Neural progenitor cell (in vitro differentiated cells): ENCODE measurements around the gene SESN2. TPM values are rescaled to one million over a fixed set of nuclear protein-coding genes. Genes with fewer than 3 reads are reported as not detected.

Source experiments
- DNase-seq: peaks from one replicate; pipeline ENCODE4 v3.0.0-alpha.2; 2016; ENCODE audit warnings: low spot score
- H2AFZ ChIP-seq: fragments of 200-600 bp; sonication (generic); replicated peaks from 2 replicates; pipeline ENCODE4 v1.6.1; 2016; ENCODE audit warnings: antibody characterized with exemption
- H3F3A ChIP-seq: fragments of 200-600 bp; sonication (generic); 2 replicates; pipeline ENCODE4 v1.6.1; 2016; ENCODE audit warnings: antibody characterized with exemption, low read depth
- H3K27ac ChIP-seq: fragments of 200-600 bp; sonication (generic); 2 replicates; pipeline ENCODE4 v1.5.1; 2016; ENCODE audit warnings: mild to moderate bottlenecking
- H3K27me3 ChIP-seq: fragments of 200-600 bp; sonication (generic); 2 replicates; pipeline ENCODE4 v1.6.1; 2016; ENCODE audit warnings: mild to moderate bottlenecking, moderate library complexity
- H3K36me3 ChIP-seq: fragments of 200-600 bp; sonication (generic); 2 replicates; pipeline ENCODE4 v1.5.1; 2016
- H3K4me1 ChIP-seq: fragments of 200-600 bp; sonication (generic); 2 replicates; pipeline ENCODE4 v1.6.1; 2016; ENCODE audit warnings: mixed run types
- H3K4me2 ChIP-seq: fragments of 200-600 bp; sonication (generic); 2 replicates; pipeline ENCODE4 v1.6.1; 2016
- H3K4me3 ChIP-seq: fragments of 200-600 bp; sonication (generic); 2 replicates; pipeline ENCODE4 v1.5.1; 2016
- H3K79me2 ChIP-seq: fragments of 200-600 bp; sonication (generic); 2 replicates; pipeline ENCODE4 v1.6.1; 2016; ENCODE audit warnings: low read depth
- H3K9ac ChIP-seq: fragments of 200-600 bp; sonication (generic); 2 replicates; pipeline ENCODE4 v1.6.1; 2016
- H3K9me3 ChIP-seq: fragments of 200-600 bp; sonication (generic); 2 replicates; pipeline ENCODE4 v1.5.1; 2016; ENCODE audit warnings: low read depth
- H4K20me1 ChIP-seq: fragments of 200-600 bp; sonication (generic); 2 replicates; pipeline ENCODE4 v1.6.1; 2016; ENCODE audit warnings: low read depth
- H3K27ac Mint-ChIP-seq: 3 replicates; pipeline ENCODE4 v1.8.0; 2021; ENCODE audit warnings: mixed read lengths
- H3K27me3 Mint-ChIP-seq: 2 replicates; pipeline ENCODE4 v1.8.0; 2022; ENCODE audit warnings: low read depth, mild to moderate bottlenecking, inconsistent platforms, moderate library complexity, mixed read lengths; ENCODE audit not compliant: insufficient read depth
- H3K36me3 Mint-ChIP-seq: 3 replicates; pipeline ENCODE4 v1.8.0; 2021; ENCODE audit warnings: mixed read lengths
- H3K4me1 Mint-ChIP-seq: 3 replicates; pipeline ENCODE4 v1.8.0; 2021; ENCODE audit warnings: mixed read lengths
- H3K4me3 Mint-ChIP-seq: 3 replicates; pipeline ENCODE4 v1.8.0; 2021; ENCODE audit warnings: mild to moderate bottlenecking, moderate library complexity, mixed read lengths
- H3K9me3 Mint-ChIP-seq: 3 replicates; pipeline ENCODE4 v1.8.0; 2020; ENCODE audit warnings: mixed read lengths
- CTCF ChIP-seq: fragments of 200-600 bp; sonication (generic); IDR thresholded peaks from 2 replicates; pipeline ENCODE4 v1.5.1; 2017; ENCODE audit warnings: antibody characterized with exemption, mild to moderate bottlenecking
- EZH2 ChIP-seq: fragments of 200-600 bp; sonication (generic); IDR thresholded peaks from 2 replicates; pipeline ENCODE4 v1.6.1; 2017; ENCODE audit warnings: antibody characterized with exemption, mild to moderate bottlenecking, moderate library complexity
- EZH2phosphoT487 ChIP-seq: fragments of 200-600 bp; sonication (generic); IDR thresholded peaks from 2 replicates; pipeline ENCODE4 v1.6.1; 2017; ENCODE audit warnings: antibody characterized with exemption
- total RNA-seq: library from RNA; depleted of rRNA; stranded (reverse); fragments of >200 nt; gene quantifications from 2 replicates; pipeline ENCODE4 v1.2.3, GENCODE V29; 2015; ENCODE audit warnings: low replicate concordance

Gene SESN2
- total RNA-seq, 1 donor from 2014 or later = 7.6 TPM

DNA sequence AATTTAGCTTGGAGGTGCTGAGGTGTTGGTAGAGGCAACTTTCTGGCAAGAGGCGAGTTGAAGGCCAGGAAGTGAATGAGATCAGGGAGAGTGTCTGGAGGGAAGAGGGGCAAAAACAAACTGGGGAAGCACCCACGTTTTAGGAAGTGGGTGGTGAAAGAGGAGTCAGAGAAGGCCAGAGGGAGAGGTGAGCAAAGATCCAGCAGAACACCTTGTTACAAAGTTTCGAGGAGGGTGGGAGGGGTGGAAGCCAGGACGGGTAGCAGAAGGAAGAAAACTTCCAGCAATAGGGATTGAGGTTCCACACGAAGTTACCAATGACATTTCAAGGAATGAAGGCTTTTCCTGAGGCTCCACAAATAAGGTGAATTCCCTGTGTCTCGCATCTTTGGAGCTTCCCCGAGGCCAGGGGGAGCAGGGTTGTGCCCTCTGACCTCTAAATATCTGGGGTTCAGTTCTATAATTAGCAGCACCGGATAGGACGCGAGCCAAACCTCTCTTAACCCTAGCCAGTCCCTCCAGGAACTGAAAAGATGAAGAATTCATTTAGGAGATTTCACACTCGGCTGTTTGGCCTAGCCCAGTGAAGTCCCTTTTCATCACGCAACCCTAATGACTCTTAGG, 578 bp upstream of the SESN2 start:
- H3K4me1 ChIP-seq = peaks cover 18% of the 10 kb centered on the region
- Mint-ChIP-seq H3K4me3 (peak overlapping the region; percentile 81), H3K9me3 (no peaks in the 10 kb centered on the region), H3K36me3 (no peaks in the 10 kb centered on the region), H3K27ac (no peak overlapping the region), H3K4me1 (peaks cover 19% of the 10 kb centered on the region), H3K27me3 (peaks cover 14% of the 10 kb centered on the region)
- H2AFZ ChIP-seq = peak overlapping the region; percentile 64
- DNase-seq = no peak
- peaks cover 32% of the 10 kb centered on the region for H4K20me1 ChIP-seq
- no peaks in the 10 kb centered on the region for H3K27me3 ChIP-seq
- peaks cover 36% of the 10 kb centered on the region for H3K79me2 ChIP-seq
- no peaks in the 10 kb centered on the region for H3K9me3 ChIP-seq
- H3F3A ChIP-seq = peaks cover 19% of the 10 kb centered on the region
- H3K36me3 ChIP-seq = no peaks in the 10 kb centered on the region
- TF ChIP-seq CTCF = no peak
- no peak for TF ChIP-seq EZH2phosphoT487
- no peak for TF ChIP-seq EZH2
- H3K27ac ChIP-seq = no peak overlapping the region
- H3K4me3 ChIP-seq = no peak overlapping the region
- no peak overlapping the region for H3K9ac ChIP-seq
- peak overlapping the region; percentile 44 for H3K4me2 ChIP-seq

- TF ChIP-seq CTCF (no peak), EZH2phosphoT487 (no peak), EZH2 (no peak)
- Histone ChIP-seq H3K9me3 (no peaks in the 10 kb centered on the region), H4K20me1 (peaks cover 40% of the 10 kb centered on the region), H3K4me3 (peak overlapping the region; percentile 79), H3K27ac (peak overlapping the region; percentile 61), H3K36me3 (no peaks in the 10 kb centered on the region), H3K4me1 (peaks cover 20% of the 10 kb centered on the region), H3K27me3 (no peaks in the 10 kb centered on the region), H3K9ac (peak overlapping the region; percentile 56), H3K79me2 (peaks cover 51% of the 10 kb centered on the region), H3F3A (peaks cover 19% of the 10 kb centered on the region), H2AFZ (peak overlapping the region; percentile 76), H3K4me2 (peak overlapping the region; percentile 74)
- H3K36me3 Mint-ChIP-seq = no peaks in the 10 kb centered on the region
- H3K9me3 Mint-ChIP-seq = no peaks in the 10 kb centered on the region
- peaks cover 14% of the 10 kb centered on the region for H3K27me3 Mint-ChIP-seq
- DNase-seq = peak; percentile 97
- peaks cover 19% of the 10 kb centered on the region for H3K4me1 Mint-ChIP-seq
- H3K4me3 Mint-ChIP-seq = peak overlapping the region; percentile 81
- no peak overlapping the region for H3K27ac Mint-ChIP-seq
Observed at GRCh38 chr1:28259934-28260802, 850 bp downstream of the SESN2 start.

- Histone ChIP-seq H3K27me3 (no peaks in the 10 kb centered on the region), H3K4me2 (peak overlapping the region; percentile 74), H3K79me2 (peaks cover 57% of the 10 kb centered on the region), H3K27ac (no peak overlapping the region), H4K20me1 (peaks cover 46% of the 10 kb centered on the region), H3F3A (peaks cover 19% of the 10 kb centered on the region), H3K36me3 (no peaks in the 10 kb centered on the region), H3K4me1 (peaks cover 20% of the 10 kb centered on the region), H2AFZ (no peak overlapping the region), H3K9me3 (no peaks in the 10 kb centered on the region), H3K4me3 (peak overlapping the region; percentile 79), H3K9ac (peak overlapping the region; percentile 56)
- H3K27me3 Mint-ChIP-seq = peaks cover 14% of the 10 kb centered on the region
- peak overlapping the region; percentile 81 for H3K4me3 Mint-ChIP-seq
- DNase-seq = no peak
- H3K27ac Mint-ChIP-seq = no peak overlapping the region
- no peak for TF ChIP-seq CTCF
- TF ChIP-seq EZH2phosphoT487 = no peak
- no peak for TF ChIP-seq EZH2
- no peaks in the 10 kb centered on the region for H3K9me3 Mint-ChIP-seq
- peaks cover 19% of the 10 kb centered on the region for H3K4me1 Mint-ChIP-seq
- H3K36me3 Mint-ChIP-seq = no peaks in the 10 kb centered on the region
Observed at GRCh38 chr1:28260803-28261174, 1.5 kb downstream of the SESN2 start.
